ENCODE measurements around the gene ZP2.

GRCh38 chr16:21189311-21189710 lies 22.1 kb downstream of the ZP2 start:
- no peak for TF ChIP-seq POLR2A (IDR thresholded peaks at IDR 0.05; ENCODE audit: borderline replicate concordance, extremely low read depth, insufficient read depth, insufficient read length)
- no peak for TF ChIP-seq CEBPB (IDR thresholded peaks at IDR 0.05; ENCODE audit: low read depth)
- no peak for TF ChIP-seq ZNF274 (IDR thresholded peaks at IDR 0.05; ENCODE audit: low read depth, low read length)
- TF ChIP-seq, protein P1, sequence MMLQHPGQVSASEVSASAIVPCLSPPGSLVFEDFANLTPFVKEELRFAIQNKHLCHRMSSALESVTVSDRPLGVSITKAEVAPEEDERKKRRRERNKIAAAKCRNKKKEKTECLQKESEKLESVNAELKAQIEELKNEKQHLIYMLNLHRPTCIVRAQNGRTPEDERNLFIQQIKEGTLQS (IDR thresholded peaks at IDR 0.05), result no peak

Data from HCT116 (cell line).